ENCODE measurements around the gene ZNF282. TPM values are rescaled to one million over a fixed set of nuclear protein-coding genes. Genes with fewer than 3 reads are reported as not detected.

Gene ZNF282
- total RNA-seq, 1 experiment from 2014 or later = 31.4 TPM

DNA sequence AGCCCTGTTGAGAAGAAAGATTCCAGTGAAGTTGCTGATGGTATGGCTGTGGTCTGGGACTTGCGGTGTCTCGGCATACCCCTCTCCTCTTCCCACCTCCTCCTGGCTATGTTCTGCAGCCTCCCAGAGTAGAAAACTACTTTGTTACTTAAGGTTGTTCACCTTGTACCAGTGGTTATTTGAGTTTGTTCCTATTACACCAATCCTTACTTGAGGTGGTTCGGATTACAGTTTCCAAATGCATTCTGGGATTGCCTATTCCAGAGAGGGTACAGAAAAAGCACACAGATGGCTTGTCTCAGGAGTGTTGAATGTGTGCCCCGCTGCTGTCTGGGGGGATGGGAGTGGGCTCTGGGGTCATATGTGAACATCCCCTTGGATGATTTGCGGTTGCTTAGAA lies 59.8 kb downstream of the ZNF282 start:
- POLR2A ChIA-PET (ENCODE audit: unreplicated experiment) = no interaction called here
- no TSS peak for BruUV-seq (replicated peaks)
- H3K27me3 ChIP-seq (ENCODE audit: low read length) = no peaks in the 10 kb centered on the region
- no peaks in the 10 kb centered on the region for H4K20me1 ChIP-seq (ENCODE audit: low read length)
- intact Hi-C loops (cut with micrococcal nuclease) = no loop called here
- H3K9ac ChIP-seq (ENCODE audit: low read length) = no peak overlapping the region
- TF ChIP-seq EZH2 (IDR thresholded peaks at IDR 0.05; ENCODE audit: low read length, unreplicated experiment) (no peak), EZH2phosphoT487 (IDR thresholded peaks at IDR 0.05; ENCODE audit: borderline replicate concordance, low read length) (no peak)
- TF ChIP-seq, protein P1, sequence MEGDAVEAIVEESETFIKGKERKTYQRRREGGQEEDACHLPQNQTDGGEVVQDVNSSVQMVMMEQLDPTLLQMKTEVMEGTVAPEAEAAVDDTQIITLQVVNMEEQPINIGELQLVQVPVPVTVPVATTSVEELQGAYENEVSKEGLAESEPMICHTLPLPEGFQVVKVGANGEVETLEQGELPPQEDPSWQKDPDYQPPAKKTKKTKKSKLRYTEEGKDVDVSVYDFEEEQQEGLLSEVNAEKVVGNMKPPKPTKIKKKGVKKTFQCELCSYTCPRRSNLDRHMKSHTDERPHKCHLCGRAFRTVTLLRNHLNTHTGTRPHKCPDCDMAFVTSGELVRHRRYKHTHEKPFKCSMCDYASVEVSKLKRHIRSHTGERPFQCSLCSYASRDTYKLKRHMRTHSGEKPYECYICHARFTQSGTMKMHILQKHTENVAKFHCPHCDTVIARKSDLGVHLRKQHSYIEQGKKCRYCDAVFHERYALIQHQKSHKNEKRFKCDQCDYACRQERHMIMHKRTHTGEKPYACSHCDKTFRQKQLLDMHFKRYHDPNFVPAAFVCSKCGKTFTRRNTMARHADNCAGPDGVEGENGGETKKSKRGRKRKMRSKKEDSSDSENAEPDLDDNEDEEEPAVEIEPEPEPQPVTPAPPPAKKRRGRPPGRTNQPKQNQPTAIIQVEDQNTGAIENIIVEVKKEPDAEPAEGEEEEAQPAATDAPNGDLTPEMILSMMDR (conservative IDR thresholded peaks at IDR 0.05; ENCODE audit: low read depth, low read length) = no peak
- CTCF ChIA-PET = no interaction called here
- no peak for ATAC-seq
- peaks cover 22% of the 10 kb centered on the region for H3K36me3 ChIP-seq (ENCODE audit: low read depth, low read length)
- H3K79me2 ChIP-seq (ENCODE audit: low read length) = no peaks in the 10 kb centered on the region
- no peak overlapping the region for H3K4me3 ChIP-seq (ENCODE audit: low read length)
- H3K4me1 ChIP-seq (ENCODE audit: insufficient read depth, low read length) = peaks cover 7% of the 10 kb centered on the region; the same call in 1 of the 2 replicates
- H2AFZ ChIP-seq (ENCODE audit: low read length) = no peak overlapping the region
- no peaks in the 10 kb centered on the region for H3F3A ChIP-seq (ENCODE audit: low read length, unreplicated experiment)
- no peak overlapping the region for H3K27ac ChIP-seq (ENCODE audit: low read length)
- no peak for DNase-seq
- H3K4me2 ChIP-seq (ENCODE audit: low read length) = no peak overlapping the region
- no peaks in the 10 kb centered on the region for H3K9me3 ChIP-seq (ENCODE audit: low read length)
- H3K9me2 ChIP-seq (replicated peaks; ENCODE audit: low read length) = no peaks in the 10 kb centered on the region

- no peaks in the 10 kb centered on the region for H3K9me2 ChIP-seq (replicated peaks; ENCODE audit: low read length)
- H3K79me2 ChIP-seq (ENCODE audit: low read length) = no peaks in the 10 kb centered on the region
- H3K4me3 ChIP-seq (ENCODE audit: low read length) = no peak overlapping the region
- BruUV-seq (replicated peaks) = no TSS peak
- H2AFZ ChIP-seq (ENCODE audit: low read length) = no peak overlapping the region
- ChIA-PET POLR2A (ENCODE audit: unreplicated experiment) (no interaction called here), CTCF (interaction anchor here (0.6 kb wide), 1 partner anchor 181 kb away, joined by 3 read pairs; no protein-coding TSS in a partner anchor)
- ATAC-seq (no peak), DNase-seq (no peak)
- H3K36me3 ChIP-seq (ENCODE audit: low read depth, low read length) = peaks cover 17% of the 10 kb centered on the region
- no peak overlapping the region for H3K4me2 ChIP-seq (ENCODE audit: low read length)
- H3K4me1 ChIP-seq (ENCODE audit: insufficient read depth, low read length) = peaks cover 15% of the 10 kb centered on the region
- H3K27ac ChIP-seq (ENCODE audit: low read length) = 0 out of 2 replicates have a peak overlapping the region, but pooled peaks have one; percentile 14
- no peaks in the 10 kb centered on the region for H3F3A ChIP-seq (ENCODE audit: low read length, unreplicated experiment)
- H3K27me3 ChIP-seq (ENCODE audit: low read length) = no peaks in the 10 kb centered on the region
- TF ChIP-seq, protein P1 (conservative IDR thresholded peaks at IDR 0.05; ENCODE audit: low read depth, low read length) = no peak
- no peak for TF ChIP-seq EZH2phosphoT487 (IDR thresholded peaks at IDR 0.05; ENCODE audit: borderline replicate concordance, low read length)
- no peak for TF ChIP-seq EZH2 (IDR thresholded peaks at IDR 0.05; ENCODE audit: low read length, unreplicated experiment)
- no peaks in the 10 kb centered on the region for H3K9me3 ChIP-seq (ENCODE audit: low read length)
- H3K9ac ChIP-seq (ENCODE audit: low read length) = no peak overlapping the region
- intact Hi-C loops (cut with micrococcal nuclease) = no loop called here
- no peaks in the 10 kb centered on the region for H4K20me1 ChIP-seq (ENCODE audit: low read length)
These were observed 61.2 kb downstream of the ZNF282 start for GRCh38 chr7:149256568-149256967.

GRCh38 chr7:149257146-149257545 lies 61.8 kb downstream of the ZNF282 start:
- H3F3A ChIP-seq (ENCODE audit: low read length, unreplicated experiment) = no peaks in the 10 kb centered on the region
- H3K36me3 ChIP-seq (ENCODE audit: low read depth, low read length) = peaks cover 17% of the 10 kb centered on the region
- BruUV-seq (replicated peaks) = no TSS peak
- intact Hi-C loops (cut with micrococcal nuclease) = no loop called here
- H3K9me3 ChIP-seq (ENCODE audit: low read length) = no peaks in the 10 kb centered on the region
- no peaks in the 10 kb centered on the region for H3K9me2 ChIP-seq (replicated peaks; ENCODE audit: low read length)
- DNase-seq = peak; percentile 61
- H3K4me1 ChIP-seq (ENCODE audit: insufficient read depth, low read length) = peaks cover 16% of the 10 kb centered on the region
- CTCF ChIA-PET = no interaction called here
- POLR2A ChIA-PET (ENCODE audit: unreplicated experiment) = interaction anchor here (0.7 kb wide), 1 partner anchor 517 kb away, joined by 5 read pairs; no protein-coding TSS in a partner anchor
- no peak overlapping the region for H3K4me2 ChIP-seq (ENCODE audit: low read length)
- H4K20me1 ChIP-seq (ENCODE audit: low read length) = no peaks in the 10 kb centered on the region
- no peak overlapping the region for H2AFZ ChIP-seq (ENCODE audit: low read length)
- H3K27ac ChIP-seq (ENCODE audit: low read length) = peak overlapping the region; percentile 27; the same call in 1 of the 2 replicates
- no peaks in the 10 kb centered on the region for H3K79me2 ChIP-seq (ENCODE audit: low read length)
- H3K4me3 ChIP-seq (ENCODE audit: low read length) = no peak overlapping the region
- ATAC-seq = no peak
- H3K9ac ChIP-seq (ENCODE audit: low read length) = no peak overlapping the region
- no peaks in the 10 kb centered on the region for H3K27me3 ChIP-seq (ENCODE audit: low read length)
- TF ChIP-seq EZH2phosphoT487 (IDR thresholded peaks at IDR 0.05; ENCODE audit: borderline replicate concordance, low read length) = no peak
- TF ChIP-seq EZH2 (IDR thresholded peaks at IDR 0.05; ENCODE audit: low read length, unreplicated experiment) = no peak
- TF ChIP-seq, protein P1 (conservative IDR thresholded peaks at IDR 0.05; ENCODE audit: low read depth, low read length) = no peak
